ENCODE data around the gene IFT80. TPM values are rescaled to one million over a fixed set of nuclear protein-coding genes. Genes with fewer than 3 reads are reported as not detected.

The IFT80 gene
- polyA plus RNA-seq, 3 donors, result 1.3 to 7.7 (median 1.4) TPM

DNA sequence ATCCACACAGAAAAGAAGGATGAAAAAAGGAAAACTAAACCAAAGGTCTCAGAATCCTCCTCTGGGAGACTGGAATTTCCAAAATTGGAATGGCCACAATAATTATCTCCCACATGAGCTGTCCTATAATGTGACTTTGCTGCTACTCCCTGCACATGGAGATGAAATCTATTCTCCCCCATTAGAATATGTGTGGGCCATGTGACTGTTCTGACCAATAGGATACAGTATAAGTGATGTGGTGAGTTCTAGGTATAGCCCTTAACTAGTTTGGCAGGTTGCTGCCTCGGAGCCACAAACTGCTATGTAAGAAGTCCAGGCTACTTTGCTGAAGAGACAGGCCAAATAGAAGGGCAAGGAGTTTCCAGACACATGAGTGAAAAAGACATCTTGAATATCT, 45.4 kb upstream of the IFT80 start:
- intact Hi-C loops (cut with micrococcal nuclease), result no loop called here
- Histone ChIP-seq H3K9ac (ENCODE audit: insufficient read depth, low read length, poor library complexity, severe bottlenecking) (no peak overlapping the region), H3K4me3 (replicated peaks in 1 of 3; ENCODE audit: low read depth in 2 of 3, low read length in 3 of 3) (no peak overlapping the region), H3K4me1 (ENCODE audit: control insufficient read depth in 1 of 2, insufficient read depth in 2 of 2, low read length in 2 of 2) (peaks cover 6 to 19% of the 10 kb centered on the region in 2 donors), H4K20me1 (ENCODE audit: insufficient read depth, low read length) (no peaks in the 10 kb centered on the region), H3K79me2 (ENCODE audit: insufficient read depth, low read length) (peaks cover 100% of the 10 kb centered on the region), H2AFZ (ENCODE audit: insufficient read depth, low read depth, low read length, poor library complexity, severe bottlenecking) (no peak overlapping the region), H3K4me2 (replicated peaks; ENCODE audit: extremely low read depth, low read length, poor library complexity, severe bottlenecking) (no peak overlapping the region), H3K27me3 (ENCODE audit: control insufficient read depth in 2 of 2, insufficient read depth in 2 of 2, low read length in 2 of 2) (no peaks in the 10 kb centered on the region), H3K9me3 (replicated peaks in 1 of 2; ENCODE audit: control insufficient read depth in 1 of 2, insufficient read depth in 1 of 2, low read length in 2 of 2) (no peaks in the 10 kb centered on the region), H3K27ac (ENCODE audit: low read depth in 1 of 2, low read length in 2 of 2) (no peak overlapping the region), H3K36me3 (replicated peaks in 1 of 2; ENCODE audit: control insufficient read depth in 1 of 2, insufficient read depth in 2 of 2, low read length in 2 of 2) (peaks cover 5 to 14% of the 10 kb centered on the region in 2 donors)
- Mint-ChIP-seq H3K9me3 (peaks cover 0 to 3% (median 0%) of the 10 kb centered on the region in 7 donors), H3K27ac (no peak overlapping the region), H3K36me3 (peaks cover 13 to 29% of the 10 kb centered on the region in 2 donors), H3K4me1 (peaks cover 14% of the 10 kb centered on the region), H3K27me3 (ENCODE audit: low read depth in 3 of 3) (no peaks in the 10 kb centered on the region), H3K4me3 (no peak overlapping the region)
- no peak for DNase-seq
- 100% methylated on average over 1 of the region's 1 CpG for WGBS (ENCODE audit: insufficient coverage)
- TF ChIP-seq, protein P1, sequence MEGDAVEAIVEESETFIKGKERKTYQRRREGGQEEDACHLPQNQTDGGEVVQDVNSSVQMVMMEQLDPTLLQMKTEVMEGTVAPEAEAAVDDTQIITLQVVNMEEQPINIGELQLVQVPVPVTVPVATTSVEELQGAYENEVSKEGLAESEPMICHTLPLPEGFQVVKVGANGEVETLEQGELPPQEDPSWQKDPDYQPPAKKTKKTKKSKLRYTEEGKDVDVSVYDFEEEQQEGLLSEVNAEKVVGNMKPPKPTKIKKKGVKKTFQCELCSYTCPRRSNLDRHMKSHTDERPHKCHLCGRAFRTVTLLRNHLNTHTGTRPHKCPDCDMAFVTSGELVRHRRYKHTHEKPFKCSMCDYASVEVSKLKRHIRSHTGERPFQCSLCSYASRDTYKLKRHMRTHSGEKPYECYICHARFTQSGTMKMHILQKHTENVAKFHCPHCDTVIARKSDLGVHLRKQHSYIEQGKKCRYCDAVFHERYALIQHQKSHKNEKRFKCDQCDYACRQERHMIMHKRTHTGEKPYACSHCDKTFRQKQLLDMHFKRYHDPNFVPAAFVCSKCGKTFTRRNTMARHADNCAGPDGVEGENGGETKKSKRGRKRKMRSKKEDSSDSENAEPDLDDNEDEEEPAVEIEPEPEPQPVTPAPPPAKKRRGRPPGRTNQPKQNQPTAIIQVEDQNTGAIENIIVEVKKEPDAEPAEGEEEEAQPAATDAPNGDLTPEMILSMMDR (IDR thresholded peaks at IDR 0.05), result no peak

DNA sequence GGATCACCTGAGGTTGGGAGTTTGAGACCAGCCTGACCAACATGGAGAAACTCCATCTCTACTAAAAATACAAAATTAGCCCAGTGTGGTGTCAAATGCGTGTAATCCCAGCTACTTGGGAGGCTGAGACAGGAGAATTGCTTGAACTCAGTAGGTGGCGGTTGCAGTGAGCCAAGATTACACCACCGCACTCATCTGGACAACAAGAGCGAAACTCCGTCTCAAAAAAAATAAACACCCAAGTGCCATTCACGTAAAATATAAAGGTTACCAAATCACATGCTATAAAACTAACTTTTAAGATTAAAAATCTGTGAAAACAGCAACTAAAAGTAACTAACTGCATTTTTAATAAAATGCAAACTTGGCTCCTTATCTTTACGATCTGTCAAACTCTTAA, 41.7 kb upstream of the IFT80 start:
- intact Hi-C loops (cut with micrococcal nuclease), result no loop called here

More for the DNA sequence above, 41.7 kb upstream of the IFT80 start:
- no peak overlapping the region for H3K4me2 ChIP-seq (replicated peaks; ENCODE audit: extremely low read depth, low read length, poor library complexity, severe bottlenecking)
- peaks cover 23 to 48% of the 10 kb centered on the region in 2 donors for H3K36me3 ChIP-seq (replicated peaks in 1 of 2; ENCODE audit: control insufficient read depth in 1 of 2, insufficient read depth in 2 of 2, low read length in 2 of 2)
- H3K27ac ChIP-seq (ENCODE audit: low read depth in 1 of 2, low read length in 2 of 2), result no peak overlapping the region
- no peaks in the 10 kb centered on the region for H3K4me1 ChIP-seq (ENCODE audit: control insufficient read depth in 1 of 2, insufficient read depth in 2 of 2, low read length in 2 of 2)
- no peaks in the 10 kb centered on the region for H3K9me3 ChIP-seq (replicated peaks in 1 of 2; ENCODE audit: control insufficient read depth in 1 of 2, insufficient read depth in 1 of 2, low read length in 2 of 2)
- DNase-seq, result no peak
- H3K9ac ChIP-seq (ENCODE audit: insufficient read depth, low read length, poor library complexity, severe bottlenecking), result no peak overlapping the region
- Mint-ChIP-seq H3K9me3 (peaks cover 0 to 3% (median 0%) of the 10 kb centered on the region in 7 donors), H3K27ac (peak overlapping the region in 1 of 7 donors; percentile 51), H3K27me3 (ENCODE audit: low read depth in 3 of 3) (no peaks in the 10 kb centered on the region), H3K4me1 (no peaks in the 10 kb centered on the region), H3K36me3 (peaks cover 24 to 51% of the 10 kb centered on the region in 2 donors), H3K4me3 (no peak overlapping the region)
- no peaks in the 10 kb centered on the region for H3K27me3 ChIP-seq (ENCODE audit: control insufficient read depth in 2 of 2, insufficient read depth in 2 of 2, low read length in 2 of 2)
- H3K4me3 ChIP-seq (replicated peaks in 1 of 3; ENCODE audit: low read depth in 2 of 3, low read length in 3 of 3), result no peak overlapping the region
- no peak overlapping the region for H2AFZ ChIP-seq (ENCODE audit: insufficient read depth, low read depth, low read length, poor library complexity, severe bottlenecking)
- H3K79me2 ChIP-seq (ENCODE audit: insufficient read depth, low read length), result peaks cover 100% of the 10 kb centered on the region
- TF ChIP-seq, protein P1 (IDR thresholded peaks at IDR 0.05), result no peak
- H4K20me1 ChIP-seq (ENCODE audit: insufficient read depth, low read length), result no peaks in the 10 kb centered on the region
- WGBS (ENCODE audit: insufficient coverage), result 100% methylated on average over 2 of the region's 7 CpGs
